ENCODE results near the gene TMTC4.
"Not testable (repeated sequence)": the region's sequence is repeated elsewhere in the genome, so short reads cannot be mapped to it uniquely, and the experiment has no call there.

The TMTC4 gene

GRCh38 chr13:100580045-100580444 is 94.5 kb downstream of the TMTC4 start:
- DNase-seq = no peak

DNA sequence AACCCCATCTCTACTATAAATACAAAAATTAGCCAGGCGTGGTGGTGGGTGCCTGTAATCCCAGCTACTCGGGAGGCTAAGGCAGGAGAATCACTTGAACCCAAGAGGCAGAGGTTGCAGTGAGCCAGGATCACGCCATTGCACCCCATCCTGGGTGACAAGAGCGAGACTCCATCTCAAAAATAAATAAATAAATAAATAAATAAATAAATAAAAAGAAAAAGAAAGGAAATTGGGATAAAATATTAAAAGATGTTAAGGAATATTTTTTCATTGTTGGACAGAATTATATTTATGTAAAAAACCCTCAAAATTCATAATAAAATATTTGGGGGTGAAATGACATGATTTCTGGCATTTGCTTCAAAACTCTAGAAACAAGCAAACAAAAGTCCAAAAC is 97.4 kb downstream of the TMTC4 start:
- not testable (repeated sequence) for DNase-seq

GRCh38 chr13:100573121-100573520 is 101.5 kb downstream of the TMTC4 start:
- DNase-seq = peak; percentile 6 to 61

DNA sequence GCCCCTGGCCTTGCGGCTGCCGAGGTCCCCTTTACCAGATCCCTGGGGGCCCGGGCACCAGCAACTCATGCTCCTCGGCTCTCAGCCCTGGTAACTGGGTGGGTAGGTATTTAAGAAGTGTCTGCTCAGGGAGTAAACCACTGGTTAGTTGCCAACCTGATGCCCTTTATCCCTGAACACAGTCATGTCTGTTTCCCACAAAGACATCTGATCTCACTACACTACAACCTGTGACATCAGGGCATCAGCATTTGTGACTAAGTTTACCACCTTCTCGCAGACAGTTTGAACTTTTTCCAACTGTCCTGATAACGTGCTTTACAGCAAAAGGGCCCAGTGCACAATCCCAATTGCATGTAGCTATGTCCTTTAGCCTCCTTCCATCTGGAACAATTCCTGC is 108.1 kb downstream of the TMTC4 start:
- no peak for DNase-seq

GRCh38 chr13:100565286-100565685 is 109.3 kb downstream of the TMTC4 start:
- no peak for DNase-seq

- no peak for DNase-seq
Observed at GRCh38 chr13:100564444-100565223, 110.0 kb downstream of the TMTC4 start.

DNA sequence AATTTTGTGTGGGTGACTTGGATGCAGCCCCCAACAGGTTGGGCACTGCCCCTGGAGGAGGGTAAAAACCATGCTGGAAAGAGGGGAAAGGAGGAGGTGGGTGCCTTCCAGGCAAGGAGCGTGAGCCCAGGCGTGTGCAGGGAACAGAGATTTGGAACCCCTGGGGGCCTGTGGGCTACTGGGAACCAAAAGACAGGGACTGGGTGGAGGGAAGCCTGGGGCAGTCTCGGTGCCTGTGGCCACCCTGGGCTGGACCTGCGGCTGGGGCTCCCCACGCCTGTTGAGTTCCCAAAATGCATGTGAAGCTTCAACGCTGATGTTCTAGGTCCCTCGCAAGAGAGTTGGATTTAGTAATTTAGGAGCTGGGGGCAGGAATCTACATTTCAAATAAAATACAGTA is 110.8 kb downstream of the TMTC4 start:
- DNase-seq = no peak

- DNase-seq = no peak
Observed at GRCh38 chr13:100561599-100562204, 112.9 kb downstream of the TMTC4 start.

DNA sequence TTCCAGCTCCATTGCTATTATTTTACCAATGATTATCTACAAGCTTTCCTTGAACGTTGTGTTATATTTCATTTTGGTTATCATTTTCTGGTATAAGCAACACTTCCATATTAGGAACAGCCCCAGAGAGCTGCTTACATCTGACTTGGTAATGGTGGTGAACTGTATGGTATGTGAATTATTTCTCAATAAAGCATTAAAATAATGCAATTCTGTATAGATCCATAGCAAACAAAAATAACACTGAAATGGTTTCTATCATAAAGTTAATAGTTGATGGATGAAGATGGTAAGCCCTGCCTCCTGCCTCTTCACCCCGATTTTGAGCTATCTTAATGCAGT is 113.5 kb downstream of the TMTC4 start:
- DNase-seq = no peak

DNA sequence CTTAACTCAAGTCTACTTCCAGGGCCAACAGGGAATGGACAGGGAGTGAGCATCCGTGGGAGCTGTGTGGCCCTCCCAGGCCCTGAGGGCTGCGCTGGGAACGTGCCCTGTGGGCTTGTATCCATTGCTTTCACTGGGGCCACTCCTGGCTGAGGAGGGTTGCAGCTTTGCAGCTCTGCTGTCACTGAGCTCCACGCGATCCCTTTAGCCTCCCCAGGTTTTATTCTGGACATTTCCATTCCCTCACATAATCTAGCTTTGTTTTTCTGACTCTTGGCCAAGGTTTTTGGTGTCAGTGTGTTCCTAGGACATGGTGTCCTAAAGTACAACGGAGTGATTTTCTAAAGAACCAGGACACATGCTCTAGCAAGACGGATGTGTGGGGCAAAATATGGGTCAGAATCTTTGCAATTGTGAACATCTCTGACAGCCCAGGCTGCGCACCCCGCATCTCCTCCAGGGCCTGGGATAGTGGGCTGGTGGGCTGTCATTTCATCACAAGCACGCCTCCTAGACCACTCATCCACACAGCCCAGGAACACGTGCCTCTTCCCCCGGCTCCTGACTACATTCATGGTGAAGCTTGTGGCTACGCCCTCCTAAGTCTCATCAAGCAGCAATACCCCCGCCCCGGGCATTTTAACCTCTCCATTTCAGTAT is 114.0 kb downstream of the TMTC4 start:
- DNase-seq = no peak

- DNase-seq = no peak
Observed at GRCh38 chr13:100559886-100560285, 114.7 kb downstream of the TMTC4 start.
